Endothelial cell of umbilical vein (primary cell): ENCODE measurements around the gene KIFAP3. TPM values are rescaled to one million over a fixed set of nuclear protein-coding genes. Genes with fewer than 3 reads are reported as not detected.

Source experiments
- polyA plus RNA-seq, 4 experiments: library from polyadenylated mRNA; depleted of rRNA in 3 of 4; stranded (reverse) in 3 of 4; unstranded in 1 of 4; fragments of >200 nt; gene quantifications; 2 replicates each; pipeline versions ENCODE4 v1.2.1 to v1.2.3, GENCODE V29; 2011 to 2012; ENCODE audit warnings: missing spikeins in 1 of 4
- small RNA-seq: library from RNA; depleted of rRNA; stranded (forward); fragments of <200 nt; gene quantifications from one replicate; pipeline ENCODE3, GENCODE V24; 2012; ENCODE audit warnings: low replicate concordance, low read depth; ENCODE audit not compliant: insufficient read depth, insufficient read length
- total RNA-seq: library from RNA; stranded (reverse); gene quantifications from 2 replicates; pipeline ENCODE4 v1.2.3, GENCODE V29; 2021

Gene KIFAP3
- total and polyA plus RNA-seq, 2 donors (not counting 3 experiments of a cell fraction or from before 2014, with no cell fraction given) = 6.4 to 17.5 TPM

Small RNA genes lying within 50 kb of the gene (small RNA-seq; reads per million reads assigned to genes)
- gene MRPS10P1 = not detected

Other genes starting within 250 kb of the KIFAP3 start
- gene SCYL3, start 180.8 kb downstream of the KIFAP3 start, total RNA-seq = 5.6 and 6.2 TPM in 2 replicates
- 2.7 and 3.3 TPM in 2 replicates for gene SCYL3, start 180.8 kb downstream of the KIFAP3 start, polyA plus RNA-seq
- not detected in 2 replicates for gene NTMT2, start 71.3 kb upstream of the KIFAP3 start, total RNA-seq
- gene NTMT2, start 71.3 kb upstream of the KIFAP3 start, polyA plus RNA-seq = not detected in 2 replicates